SU-DHL-6 (cell line): ENCODE results near the gene MARK1.

Experiments used
- CTCF ChIP-seq: fragments of 200-600 bp; sonication (generic); IDR thresholded peaks from one replicate; pipeline ENCODE4 v1.5.1; 2017; ENCODE audit warnings: antibody characterized with exemption, mild to moderate bottlenecking, low read length, moderate library complexity; ENCODE audit not compliant: insufficient read depth, poor library complexity, severe bottlenecking
- EZH2phosphoT487 ChIP-seq: fragments of 200-600 bp; sonication (generic), shearing (Covaris generic); conservative IDR thresholded peaks from 2 replicates; pipeline ENCODE4 v1.6.1; 2018; ENCODE audit warnings: mild to moderate bottlenecking, antibody characterized with exemption, low read length, moderate library complexity, mixed read lengths

GRCh38 chr1:220691053-220691684 lies 163.2 kb downstream of the MARK1 start:
- TF ChIP-seq CTCF (no peak), EZH2phosphoT487 (no peak)
